Gastrocnemius medialis (tissue), 4 donors: ENCODE results near the gene NUP214.

ENCODE experiments used
- CTCF ChIP-seq, 5 experiments: fragments of 450-650 bp in 3 of 5; fragments of 200-600 bp in 2 of 5; sonication (generic) in 2 of 5; IDR thresholded peaks in 4 of 5; conservative IDR thresholded peaks in 1 of 5; 1 replicate in 4 of 5; 2 replicates in 1 of 5; pipeline ENCODE4 v1.5.1; 2016 to 2019; ENCODE audit warnings: antibody characterized with exemption in 5 of 5, mild to moderate bottlenecking in 3 of 5, moderate library complexity in 3 of 5
- POLR2A ChIP-seq, 2 donors: fragments of 450-650 bp; IDR thresholded peaks; one replicate each; pipeline ENCODE4 v1.6.1; 2017; ENCODE audit warnings: antibody characterized with exemption in 2 of 2, mild to moderate bottlenecking in 2 of 2, moderate library complexity in 2 of 2

GRCh38 chr9:131111854-131112311, 13.5 kb upstream of the NUP214 start:
- no peak for TF ChIP-seq CTCF (IDR thresholded peaks at IDR 0.05 in 4 of 5, conservative IDR thresholded peaks at IDR 0.05 in 1 of 5)
- TF ChIP-seq POLR2A (IDR thresholded peaks at IDR 0.05) = no peak
